ENCODE results near the gene ISCU.

Gene ISCU

DNA sequence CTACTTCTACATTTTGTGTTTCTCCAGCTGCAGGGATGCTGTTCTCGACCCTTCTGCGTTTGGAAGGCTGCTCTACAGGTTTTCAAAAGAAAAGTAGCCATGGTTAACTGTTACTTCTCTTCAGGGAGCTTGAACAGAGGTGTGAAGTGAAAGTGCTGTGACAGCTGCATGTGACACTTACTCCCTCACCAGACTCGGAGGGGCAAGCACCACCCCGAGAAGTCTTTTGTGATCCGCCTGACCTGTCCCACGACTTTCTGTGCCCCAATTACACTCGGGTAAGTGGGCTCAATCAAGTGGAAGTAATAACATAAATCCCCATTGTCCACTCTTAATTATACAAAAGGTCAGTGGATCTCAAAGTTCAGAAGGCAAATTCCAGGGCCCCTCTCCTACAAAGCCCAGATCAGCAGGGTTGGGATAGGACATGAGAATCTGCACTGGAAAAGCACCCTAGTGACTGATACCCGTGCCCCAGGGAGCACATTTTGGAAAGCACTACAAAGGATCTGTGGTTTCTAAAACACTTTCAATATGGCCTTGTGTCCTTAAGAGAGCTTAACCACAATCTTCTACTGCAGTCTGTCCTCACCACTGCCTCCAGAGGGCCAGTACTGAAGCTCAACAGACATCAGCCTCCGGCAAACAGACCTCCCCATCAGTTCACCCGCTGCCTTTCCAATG lies 35.8 kb upstream of the ISCU start:
- H3K4me3 ChIP-seq (ENCODE audit: control insufficient read depth, low read depth, low read length) = no peak overlapping the region
- DNase-seq (ENCODE audit: low read depth) = no peak
- TF ChIP-seq, protein P1, sequence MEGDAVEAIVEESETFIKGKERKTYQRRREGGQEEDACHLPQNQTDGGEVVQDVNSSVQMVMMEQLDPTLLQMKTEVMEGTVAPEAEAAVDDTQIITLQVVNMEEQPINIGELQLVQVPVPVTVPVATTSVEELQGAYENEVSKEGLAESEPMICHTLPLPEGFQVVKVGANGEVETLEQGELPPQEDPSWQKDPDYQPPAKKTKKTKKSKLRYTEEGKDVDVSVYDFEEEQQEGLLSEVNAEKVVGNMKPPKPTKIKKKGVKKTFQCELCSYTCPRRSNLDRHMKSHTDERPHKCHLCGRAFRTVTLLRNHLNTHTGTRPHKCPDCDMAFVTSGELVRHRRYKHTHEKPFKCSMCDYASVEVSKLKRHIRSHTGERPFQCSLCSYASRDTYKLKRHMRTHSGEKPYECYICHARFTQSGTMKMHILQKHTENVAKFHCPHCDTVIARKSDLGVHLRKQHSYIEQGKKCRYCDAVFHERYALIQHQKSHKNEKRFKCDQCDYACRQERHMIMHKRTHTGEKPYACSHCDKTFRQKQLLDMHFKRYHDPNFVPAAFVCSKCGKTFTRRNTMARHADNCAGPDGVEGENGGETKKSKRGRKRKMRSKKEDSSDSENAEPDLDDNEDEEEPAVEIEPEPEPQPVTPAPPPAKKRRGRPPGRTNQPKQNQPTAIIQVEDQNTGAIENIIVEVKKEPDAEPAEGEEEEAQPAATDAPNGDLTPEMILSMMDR (IDR thresholded peaks at IDR 0.05; ENCODE audit: control insufficient read depth, insufficient read depth, low read depth, low read length, missing control alignments) = peak; percentile 13

DNA sequence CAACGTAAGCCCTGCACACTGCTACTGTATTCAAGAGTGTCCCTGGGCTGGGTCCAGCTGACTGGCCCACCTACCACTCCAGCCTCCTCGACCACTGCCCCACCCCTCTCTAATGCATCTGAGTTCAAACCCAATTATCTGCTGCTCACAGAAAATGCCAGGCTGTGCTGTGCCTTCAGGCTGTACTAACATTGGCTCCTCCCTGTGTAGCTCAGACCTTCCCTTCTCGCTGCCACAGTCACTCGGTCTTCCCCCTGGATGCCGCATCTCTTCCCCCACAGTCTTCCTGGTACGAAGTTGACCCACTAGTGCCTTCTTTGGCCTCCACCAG lies 35.3 kb upstream of the ISCU start:
- TF ChIP-seq, protein P1 (IDR thresholded peaks at IDR 0.05; ENCODE audit: control insufficient read depth, insufficient read depth, low read depth, low read length, missing control alignments) = no peak
- no peak overlapping the region for H3K4me3 ChIP-seq (ENCODE audit: control insufficient read depth, low read depth, low read length)
- DNase-seq (ENCODE audit: low read depth) = no peak

DNA sequence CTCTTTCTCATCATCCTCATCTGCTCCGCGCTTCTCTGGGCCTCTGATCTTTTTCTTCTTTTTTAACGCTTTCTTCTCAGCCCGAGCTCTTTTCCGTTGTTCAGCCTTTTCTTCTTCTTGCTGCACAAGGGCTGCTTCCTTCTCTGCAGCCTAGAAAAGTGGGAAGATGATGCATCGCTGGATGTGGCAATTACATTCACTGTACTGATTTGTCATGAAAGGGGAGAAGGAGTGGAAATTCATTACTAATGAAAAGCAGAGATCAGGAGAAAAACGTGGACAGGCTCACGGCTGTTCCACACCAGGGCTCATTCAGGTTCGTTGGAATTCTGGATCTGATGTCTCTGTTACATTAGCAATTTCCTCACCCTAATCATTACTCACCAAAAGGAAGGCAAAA lies 32.2 kb upstream of the ISCU start:
- TF ChIP-seq, protein P1 (IDR thresholded peaks at IDR 0.05; ENCODE audit: control insufficient read depth, insufficient read depth, low read depth, low read length, missing control alignments) = no peak
- DNase-seq (ENCODE audit: low read depth) = peak; percentile 32
- no peak overlapping the region for H3K4me3 ChIP-seq (ENCODE audit: control insufficient read depth, low read depth, low read length)

DNA sequence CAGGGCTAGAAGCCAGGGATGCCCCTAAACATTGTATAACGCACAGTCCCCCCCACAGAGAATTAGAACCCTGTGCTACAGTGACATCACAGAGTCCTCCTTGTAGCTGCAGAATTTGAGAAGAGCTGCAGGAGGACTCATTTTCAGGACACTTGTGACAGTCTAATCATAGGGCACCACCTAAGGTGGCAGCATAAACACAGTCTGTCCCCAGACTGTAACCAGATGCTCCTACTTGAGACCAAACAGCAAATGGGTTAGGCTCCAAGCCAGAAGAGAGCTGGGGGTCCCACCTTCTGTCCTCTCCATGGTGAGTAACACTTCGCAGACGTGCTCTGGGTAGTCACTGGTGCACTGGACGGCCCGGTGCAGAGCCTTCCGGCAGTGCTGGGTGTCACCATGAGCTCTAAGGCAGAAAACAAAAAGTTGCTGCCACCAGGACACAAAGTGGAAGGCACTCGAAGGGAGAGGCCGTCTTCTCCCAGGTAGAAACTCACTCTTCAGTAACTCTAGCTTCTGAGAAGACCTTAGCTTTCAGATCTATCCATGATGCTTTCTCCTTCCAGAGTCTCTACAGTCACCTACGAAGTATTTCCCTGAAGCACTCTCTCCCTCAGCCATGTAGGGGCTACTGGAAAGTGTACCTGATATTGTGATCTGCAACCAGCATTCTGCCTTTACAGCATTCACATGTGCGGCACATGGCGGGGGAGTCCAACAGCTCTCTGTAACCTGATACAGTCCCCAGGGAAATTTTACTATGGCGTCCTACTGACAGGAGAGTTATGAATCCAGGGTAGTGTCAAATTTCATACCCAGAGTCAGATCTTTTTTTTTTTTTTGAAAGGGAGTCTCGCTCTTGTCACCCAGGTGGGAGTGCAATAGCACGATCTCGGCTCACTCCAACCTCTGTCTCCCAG lies 30.2 kb upstream of the ISCU start:
- H3K4me3 ChIP-seq (ENCODE audit: control insufficient read depth, low read depth, low read length) = no peak overlapping the region
- DNase-seq (ENCODE audit: low read depth) = no peak
- TF ChIP-seq, protein P1 (IDR thresholded peaks at IDR 0.05; ENCODE audit: control insufficient read depth, insufficient read depth, low read depth, low read length, missing control alignments) = no peak

DNA sequence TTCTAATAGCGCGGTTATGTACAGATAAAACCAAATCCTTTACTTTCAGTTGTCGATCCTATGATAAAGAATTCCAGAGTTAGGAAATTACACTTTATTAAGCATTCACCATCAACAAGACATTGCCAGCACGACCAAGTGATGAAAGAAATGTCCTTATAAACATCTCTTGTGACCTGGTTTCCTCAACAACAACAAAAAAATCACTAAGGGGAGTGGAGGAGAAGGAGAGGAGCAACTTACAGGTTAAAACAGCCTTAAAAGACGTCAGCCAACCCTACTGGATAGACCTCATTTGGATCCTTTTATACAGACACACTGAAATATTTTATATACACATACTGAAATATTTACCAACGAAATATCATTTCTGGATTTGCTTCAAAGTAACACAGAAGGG lies 24.2 kb upstream of the ISCU start:
- TF ChIP-seq, protein P1 (IDR thresholded peaks at IDR 0.05; ENCODE audit: control insufficient read depth, insufficient read depth, low read depth, low read length, missing control alignments) = no peak
- DNase-seq (ENCODE audit: low read depth) = no peak
- H3K4me3 ChIP-seq (ENCODE audit: control insufficient read depth, low read depth, low read length) = no peak overlapping the region

DNA sequence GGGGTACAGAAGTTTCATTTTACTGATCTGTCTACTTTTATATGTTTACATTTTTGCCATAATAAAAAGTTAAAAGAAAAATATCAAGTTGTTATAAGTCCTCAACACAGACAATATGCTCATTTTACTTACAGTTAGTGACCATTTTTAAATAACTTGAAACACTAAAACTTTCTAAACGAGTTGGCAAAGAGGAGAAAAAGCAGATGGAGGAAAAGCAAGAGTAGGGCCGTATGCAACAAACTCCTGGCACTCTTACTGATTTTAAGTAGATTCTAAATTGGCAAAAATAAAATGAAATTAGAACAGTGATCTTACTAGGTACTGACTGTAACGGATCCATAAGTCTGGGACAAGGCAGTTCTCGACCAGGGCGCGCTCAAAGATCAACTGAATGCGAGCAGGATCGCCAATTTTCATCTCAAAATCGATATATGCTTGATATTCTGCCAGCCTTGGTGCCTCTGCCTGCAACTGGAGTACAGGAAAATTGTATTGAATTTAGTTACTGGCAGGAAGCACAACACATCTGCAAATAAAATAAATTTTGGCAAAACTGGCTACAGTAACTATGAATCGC lies 23.7 kb upstream of the ISCU start:
- H3K4me3 ChIP-seq (ENCODE audit: control insufficient read depth, low read depth, low read length) = no peak overlapping the region
- TF ChIP-seq, protein P1 (IDR thresholded peaks at IDR 0.05; ENCODE audit: control insufficient read depth, insufficient read depth, low read depth, low read length, missing control alignments) = no peak
- DNase-seq (ENCODE audit: low read depth) = no peak

Data from AG09309 (cell line).